H1 (cell line): Measurements from ENCODE around the gene RNF44. TPM values are rescaled to one million over a fixed set of nuclear protein-coding genes. Genes with fewer than 3 reads are reported as not detected.

ENCODE experiments used
- CTCF ChIA-PET: fragments of 300-600 bp; sonication (Branson Sonifier 250); formaldehyde crosslinking; loops from one replicate; lab custom pipeline; 2021; ENCODE audit not compliant: partially characterized antibody; lab: Charles Lee
- POLR2A ChIA-PET: fragments of 300-600 bp; sonication (Branson Sonifier 250); formaldehyde crosslinking; loops from one replicate; lab custom pipeline; 2021; ENCODE audit warnings: inconsistent platforms; ENCODE audit not compliant: partially characterized antibody; lab: Charles Lee
- DNase-seq, 2 experiments: peaks; one replicate each; pipeline versions ENCODE4 v3.0.0 to v3.0.0-alpha.2; 2010 to 2022; ENCODE audit warnings: low spot score in 2 of 2, low read depth in 1 of 2, mixed read lengths in 1 of 2
- FAIRE-seq: peaks from 2 replicates; lab custom pipeline; 2011; peaks lifted over from hg19 to GRCh38; lab: Jason Lieb, UNC
- H2AFZ ChIP-seq: 2 replicates; pipeline ENCODE4 v1.8.1; 2012; ENCODE audit warnings: low read length, inconsistent platforms
- H2AK5ac ChIP-seq: 2 replicates; pipeline ENCODE4 v1.6.1; 2013; ENCODE audit warnings: low read depth, low read length
- H2BK120ac ChIP-seq: replicated peaks from 2 replicates; pipeline ENCODE3; 2013; ENCODE audit warnings: low read depth, low read length, inconsistent platforms
- H2BK12ac ChIP-seq: 2 replicates; pipeline ENCODE4 v1.6.1; 2013; ENCODE audit warnings: low read depth, low read length
- H2BK15ac ChIP-seq: 2 replicates; pipeline ENCODE4 v1.6.1; 2013; ENCODE audit warnings: low read length
- H2BK20ac ChIP-seq: 2 replicates; pipeline ENCODE4 v1.6.1; 2013; ENCODE audit warnings: low read length
- H2BK5ac ChIP-seq: 2 replicates; pipeline ENCODE4 v1.6.1; 2013; ENCODE audit warnings: low read depth, low read length
- H3K14ac ChIP-seq: 2 replicates; pipeline ENCODE4 v1.6.1; 2013; ENCODE audit warnings: inconsistent platforms; ENCODE audit not compliant: insufficient read length
- H3K18ac ChIP-seq: 2 replicates; pipeline ENCODE4 v1.6.1; 2013; ENCODE audit warnings: low read length; ENCODE audit errors: extremely low read depth
- H3K23ac ChIP-seq: 2 replicates; pipeline ENCODE4 v1.6.1; 2013; ENCODE audit warnings: inconsistent platforms; ENCODE audit not compliant: insufficient read length
- H3K23me2 ChIP-seq: 2 replicates; pipeline ENCODE4 v1.6.1; 2013; ENCODE audit warnings: low read depth, low read length
- H3K27ac ChIP-seq: 2 replicates; pipeline ENCODE4 v1.6.1; 2011; ENCODE audit warnings: low read depth, low read length, inconsistent platforms
- H3K27me3 ChIP-seq, 4 experiments: replicated peaks in 1 of 4; 1 replicate in 1 of 4; 2 replicates in 3 of 4; pipeline versions ENCODE4 v1.6.1 to v1.8.1; 2011 to 2013; ENCODE audit warnings: low read length in 3 of 4, mild to moderate bottlenecking in 3 of 4, inconsistent platforms in 2 of 4, mixed read lengths in 2 of 4, moderate library complexity in 1 of 4; ENCODE audit not compliant: control insufficient read depth in 3 of 4, insufficient read depth in 3 of 4; ENCODE audit errors: extremely low read depth in 1 of 4
- H3K36me3 ChIP-seq, 4 experiments: 2 replicates each; pipeline versions ENCODE4 v1.6.1 to v1.8.1; 2011 to 2013; ENCODE audit warnings: mild to moderate bottlenecking in 4 of 4, low read length in 3 of 4, moderate library complexity in 2 of 4, control low read depth in 1 of 4, inconsistent platforms in 1 of 4; ENCODE audit not compliant: insufficient read depth in 4 of 4, control insufficient read depth in 2 of 4
- H3K4ac ChIP-seq: replicated peaks from 2 replicates; pipeline ENCODE3; 2013; ENCODE audit warnings: low read length, low read depth, mixed read lengths, inconsistent platforms; ENCODE audit not compliant: insufficient read length
- H3K4me1 ChIP-seq, 4 experiments: replicated peaks in 1 of 4; 1 replicate in 1 of 4; 2 replicates in 3 of 4; pipeline versions ENCODE4 v1.6.1 to v1.8.1; 2011 to 2013; ENCODE audit warnings: low read length in 3 of 4, inconsistent platforms in 2 of 4, mixed read lengths in 1 of 4; ENCODE audit not compliant: insufficient read depth in 4 of 4, control insufficient read depth in 3 of 4
- H3K4me2 ChIP-seq, 2 experiments: 2 replicates each; pipeline versions ENCODE4 v1.6.1 to v1.8.1; 2011 to 2013; ENCODE audit warnings: low read depth in 2 of 2, low read length in 2 of 2, control low read depth in 1 of 2, inconsistent platforms in 1 of 2, mild to moderate bottlenecking in 1 of 2; ENCODE audit not compliant: insufficient read depth in 1 of 2
- H3K4me3 ChIP-seq, 4 experiments: fragments of 200-600, 300-600 bp in 1 of 4; sonication (generic), shearing (Covaris generic), sonication (Bioruptor Twin) in 1 of 4; 2 replicates each; pipeline versions ENCODE4 v1.5.1 to v1.8.1; 2011 to 2016; ENCODE audit warnings: low read length in 4 of 4, low read depth in 3 of 4, control low read depth in 2 of 4, inconsistent platforms in 2 of 4, mild to moderate bottlenecking in 2 of 4, mixed read lengths in 1 of 4, moderate library complexity in 1 of 4; ENCODE audit not compliant: insufficient read depth in 2 of 4; ENCODE audit errors: extremely low read depth in 1 of 4
- H3K56ac ChIP-seq: replicated peaks from 2 replicates; pipeline ENCODE3; 2013; ENCODE audit warnings: low read depth, mild to moderate bottlenecking, mixed read lengths, low read length, inconsistent platforms; ENCODE audit not compliant: insufficient read length
- H3K79me1 ChIP-seq: 2 replicates; pipeline ENCODE4 v1.6.1; 2013; ENCODE audit warnings: low read depth, low read length, control low read depth
- H3K79me2 ChIP-seq, 2 experiments: 2 replicates each; pipeline versions ENCODE4 v1.6.1 to v1.8.1; 2012 to 2013; ENCODE audit warnings: low read length in 2 of 2, mild to moderate bottlenecking in 2 of 2, inconsistent platforms in 1 of 2; ENCODE audit not compliant: insufficient read depth in 2 of 2, control insufficient read depth in 1 of 2
- H3K9ac ChIP-seq, 4 experiments: replicated peaks in 1 of 4; 1 replicate in 1 of 4; 2 replicates in 3 of 4; pipeline versions ENCODE4 v1.6.1 to v1.8.1; 2011 to 2013; ENCODE audit warnings: low read depth in 3 of 4, low read length in 3 of 4, control low read depth in 2 of 4, mild to moderate bottlenecking in 2 of 4, moderate library complexity in 2 of 4, inconsistent platforms in 1 of 4; ENCODE audit errors: extremely low read depth in 1 of 4
- H3K9me3 ChIP-seq, 2 experiments: 2 replicates each; pipeline versions ENCODE4 v1.6.1 to v1.8.1; 2012 to 2013; ENCODE audit warnings: mild to moderate bottlenecking in 2 of 2, moderate library complexity in 2 of 2, control low read depth in 1 of 2, inconsistent platforms in 1 of 2, low read depth in 1 of 2, low read length in 1 of 2, mixed read lengths in 1 of 2; ENCODE audit not compliant: insufficient read depth in 2 of 2
- H4K20me1 ChIP-seq, 2 experiments: replicated peaks in 1 of 2; 2 replicates each; pipeline versions ENCODE3 to v1.8.1; 2011 to 2013; ENCODE audit warnings: inconsistent platforms in 2 of 2, low read length in 2 of 2, mild to moderate bottlenecking in 1 of 2; ENCODE audit not compliant: insufficient read depth in 2 of 2, control insufficient read depth in 1 of 2
- H4K5ac ChIP-seq: 2 replicates; pipeline ENCODE4 v1.6.1; 2013; ENCODE audit warnings: low read length, low read depth, mixed read lengths, inconsistent platforms; ENCODE audit not compliant: insufficient read length
- H4K8ac ChIP-seq: 2 replicates; pipeline ENCODE4 v1.8.0; 2013; ENCODE audit warnings: mild to moderate bottlenecking, moderate library complexity, low read length, inconsistent platforms; ENCODE audit not compliant: insufficient read depth; ENCODE audit errors: extremely low read depth
- H4K91ac ChIP-seq: replicated peaks from 2 replicates; pipeline ENCODE3; 2013; ENCODE audit warnings: low read length, mixed read lengths, inconsistent platforms; ENCODE audit not compliant: insufficient read length
- BACH1 ChIP-seq: IDR thresholded peaks from 2 replicates; pipeline ENCODE4 v1.6.1; 2012; ENCODE audit warnings: low read length, improper control_type of control experiment
- EGR1 ChIP-seq: IDR thresholded peaks from 2 replicates; pipeline ENCODE4 v1.6.1; 2011; ENCODE audit warnings: low read depth, low read length, borderline replicate concordance
- FOSL1 ChIP-seq: IDR thresholded peaks from 2 replicates; pipeline ENCODE4 v1.6.1; 2011; ENCODE audit warnings: mild to moderate bottlenecking, low read depth, low read length, moderate library complexity; ENCODE audit not compliant: insufficient read depth
- JUN ChIP-seq: IDR thresholded peaks from 2 replicates; pipeline ENCODE4 v1.6.1; 2011; ENCODE audit warnings: low read depth, mild to moderate bottlenecking, improper control_type of control experiment, low read length
- POLR2A ChIP-seq, 2 experiments: IDR thresholded peaks; 1 replicate in 1 of 2; 2 replicates in 1 of 2; pipeline ENCODE4 v1.6.1; 2011; ENCODE audit warnings: low read depth in 2 of 2, low read length in 2 of 2, mild to moderate bottlenecking in 2 of 2; ENCODE audit errors: control extremely low read depth in 1 of 2
- POU5F1 ChIP-seq: IDR thresholded peaks from 2 replicates; pipeline ENCODE4 v1.6.1; 2011; ENCODE audit warnings: low read depth, mild to moderate bottlenecking, low read length, moderate library complexity
- RAD21 ChIP-seq, 2 experiments: IDR thresholded peaks in 1 of 2; conservative IDR thresholded peaks in 1 of 2; 2 replicates each; pipeline ENCODE4 v1.6.1; 2011; ENCODE audit warnings: low read depth in 2 of 2, low read length in 2 of 2, improper control_type of control experiment in 1 of 2, inconsistent platforms in 1 of 2, mild to moderate bottlenecking in 1 of 2, moderate library complexity in 1 of 2
- SP1 ChIP-seq: IDR thresholded peaks from 2 replicates; pipeline ENCODE4 v1.6.1; 2011; ENCODE audit warnings: low read depth, low read length
- SRF ChIP-seq: IDR thresholded peaks from 2 replicates; pipeline ENCODE4 v1.6.1; 2011; ENCODE audit warnings: mild to moderate bottlenecking, low read depth, low read length, moderate library complexity
- USF2 ChIP-seq: IDR thresholded peaks from 2 replicates; pipeline ENCODE4 v1.6.1; 2011; ENCODE audit warnings: low read length, improper control_type of control experiment
- YY1 ChIP-seq: IDR thresholded peaks from 2 replicates; pipeline ENCODE4 v1.6.1; 2011; ENCODE audit warnings: low read depth, mild to moderate bottlenecking, low read length
- WGBS, 2 experiments: shearing (Covaris generic) in 1 of 2; methylation state at CpG; one replicate each; pipeline versions ENCODE4 v1.1.6 to v1.1.7; 2013 to 2015; ENCODE audit warnings: low lambda C conversion rate in 2 of 2, mixed read lengths in 2 of 2, inconsistent platforms in 1 of 2, low coverage in 1 of 2, missing lambda C conversion rate in 1 of 2; ENCODE audit not compliant: insufficient replicate concordance in 2 of 2, insufficient coverage in 1 of 2, insufficient read length in 1 of 2; ENCODE audit errors: extremely low coverage in 1 of 2, missing lambda C conversion rate in 1 of 2; 5-methylcytosine and 5-hydroxymethylcytosine counted together
- polyA plus RNA-seq, 7 experiments: library from polyadenylated mRNA; depleted of rRNA in 3 of 7; stranded (reverse) in 5 of 7; unstranded in 2 of 7; fragments of >200 nt in 5 of 7; fragments of 200-250 nt in 2 of 7; gene quantifications; 1 replicate in 5 of 7; 2 replicates in 1 of 7; 4 replicates in 1 of 7; pipeline versions ENCODE4 v1.2.1 to v1.2.3, GENCODE V29; 2011 to 2013; ENCODE audit warnings: missing spikeins in 2 of 7, mixed read lengths in 2 of 7
- total RNA-seq: library from RNA; stranded (reverse); fragmentation: NEBNext Ultra II Directional; extraction: Animal tissue kit (Norgen Biotek cat#: 25700); gene quantifications from 2 replicates; pipeline ENCODE4 v1.2.1, GENCODE V29; 2021

RNF44 gene
- total and polyA plus RNA-seq, 2 of the 8 experiments (the other 6 are each of a cell fraction or from before 2014, with no cell fraction given), result 54.7 to 164 TPM

- WGBS, 2 experiments, result no CpG with 5 or more reads among the region's 1 CpG
- Histone ChIP-seq H2AFZ (no peak overlapping the region), H3K79me2 (no peaks in the 10 kb centered on the region), H3K9ac (no peak overlapping the region), H4K8ac (no peak overlapping the region), H3K4me3 (no peak overlapping the region), H2BK12ac (no peak overlapping the region)
- TF ChIP-seq FOSL1 (no peak), USF2 (no peak), BACH1 (no peak), RAD21 (IDR thresholded peaks at IDR 0.05 in 1 of 2, conservative IDR thresholded peaks at IDR 0.05 in 1 of 2; ENCODE audit: low read depth in 2 of 2, low read length in 2 of 2) (no peak), SP1 (no peak), POLR2A (IDR thresholded peaks at IDR 0.05; ENCODE audit: control extremely low read depth in 1 of 2, low read depth in 2 of 2, low read length in 2 of 2) (no peak), YY1 (no peak), JUN (no peak), SRF (no peak), POU5F1 (no peak), EGR1 (no peak)
- TF ChIP-seq, all 59 proteins: peak for 0
- Histone ChIP-seq H3K4me2 (no peak overlapping the region), H3K23me2 (no peaks in the 10 kb centered on the region), H2AK5ac (no peak overlapping the region), H4K91ac (no peak overlapping the region), H3K79me1 (peaks cover 3% of the 10 kb centered on the region), H3K27me3 (no peaks in the 10 kb centered on the region), H2BK5ac (no peak overlapping the region), H3K9me3 (no peaks in the 10 kb centered on the region), H2BK15ac (no peak overlapping the region), H3K27ac (no peak overlapping the region), H3K4me1 (no peaks in the 10 kb centered on the region), H3K14ac (no peak overlapping the region), H3K4ac (no peak overlapping the region), H2BK20ac (no peak overlapping the region), H2BK120ac (no peak overlapping the region), H4K5ac (no peak overlapping the region), H3K18ac (no peak overlapping the region), H3K56ac (no peak overlapping the region), H3K23ac (no peak overlapping the region), H3K36me3 (peaks cover 21 to 70% (median 54%) of the 10 kb centered on the region in 4 experiments), H4K20me1 (peaks cover 5 to 6% of the 10 kb centered on the region in 2 experiments)
- CTCF ChIA-PET, result no interaction called here
- POLR2A ChIA-PET, result interaction anchor here (1.2 to 1.4 kb wide), 2 partner anchors 11 to 42 kb away, joined by 4 read pairs; no protein-coding TSS in a partner anchor
- no peak for DNase-seq
- FAIRE-seq, result no peak
These were observed 46.9 kb downstream of the RNF44 start for GRCh38 chr5:176490301-176490700.
